ENCODE results near the gene FANCC. TPM values are rescaled to one million over a fixed set of nuclear protein-coding genes. Genes with fewer than 3 reads are reported as not detected.

Gene FANCC
- total and polyA plus RNA-seq, 2 of the 4 experiments (the other 2 are of a cell fraction): 4.7 to 6.3 TPM

- Histone ChIP-seq H2BK120ac (ENCODE audit: low read depth, low read length) (peak overlapping the region; percentile 51; the same call in 1 of the 2 replicates), H4K91ac (ENCODE audit: insufficient read depth, low read depth, low read length) (peak overlapping the region; percentile 69; the same call in 1 of the 2 replicates), H3K36me3 (ENCODE audit: control insufficient read depth, insufficient read depth, low read length) (no peaks in the 10 kb centered on the region), H3K4me2 (ENCODE audit: low read depth, low read length) (peak overlapping the region; percentile 97), H3K14ac (replicated peaks; ENCODE audit: low read depth, low read length) (peak overlapping the region; percentile 50), H3K9me1 (ENCODE audit: insufficient read depth, low read length) (peaks cover 10% of the 10 kb centered on the region; the same call in 1 of the 2 replicates), H3K4me1 (ENCODE audit: control insufficient read depth, insufficient read depth, low read length) (peaks cover 4% of the 10 kb centered on the region), H2BK5ac (ENCODE audit: low read depth, low read length, poor library complexity, severe bottlenecking) (peak overlapping the region; percentile 57), H4K20me1 (ENCODE audit: insufficient read depth, low read length) (no peaks in the 10 kb centered on the region), H4K5ac (ENCODE audit: low read depth, low read length) (peak overlapping the region; percentile 86), H3K4ac (ENCODE audit: low read depth, low read length) (peak overlapping the region; percentile 77), H3K23ac (ENCODE audit: low read depth, low read length) (peak overlapping the region; percentile 95), H3K27ac (ENCODE audit: insufficient read depth, low read length) (peak overlapping the region; percentile 90; the same call in 1 of the 2 replicates), H2BK15ac (ENCODE audit: low read depth, low read length) (0 out of 3 replicates have a peak overlapping the region, but pooled peaks have one; percentile 42), H2AK9ac (replicated peaks; ENCODE audit: low read depth, low read length, poor library complexity) (peak overlapping the region; percentile 4), H2BK20ac (ENCODE audit: low read depth, low read length) (no peak overlapping the region; the same call in 1 of the 2 replicates), H3K9me3 (ENCODE audit: control insufficient read depth, insufficient read depth, low read length) (no peaks in the 10 kb centered on the region), H3K56ac (ENCODE audit: extremely low read depth, insufficient read depth, low read length) (peak overlapping the region; percentile 93), H4K8ac (ENCODE audit: low read depth in 2 of 2, low read length in 2 of 2) (peak overlapping the region; percentile 79 to 100), H3K9ac (ENCODE audit: low read depth, low read length) (peak overlapping the region; percentile 96), H2AK5ac (ENCODE audit: low read depth, low read length) (peak overlapping the region; percentile 41; the same call in 1 of the 2 replicates), H2AFZ (replicated peaks; ENCODE audit: low read length, poor library complexity) (no peak overlapping the region), H3K79me1 (ENCODE audit: low read depth in 1 of 2, low read length in 2 of 2) (peaks cover 13 to 36% of the 10 kb centered on the region in 2 experiments), H3K18ac (ENCODE audit: low read depth, low read length) (peak overlapping the region; percentile 70), H3K4me3 (ENCODE audit: insufficient read depth, low read depth, low read length) (peak overlapping the region; percentile 99), H3K27me3 (ENCODE audit: control insufficient read depth, insufficient read depth, low read length) (no peaks in the 10 kb centered on the region)
- intact Hi-C loops (cut with micrococcal nuclease): loop anchor here (2.0 to 5.0 kb wide), 4 partner anchors 147 to 901 kb away; partner anchors contain the start of gene ERCC6L2
- ATAC-seq (ENCODE audit: low read depth) (no peak), DNase-seq (no peak)
- 14% methylated on average over 1 of the region's 3 CpGs; no CpG with 5 or more reads in 1 of the 2 experiments for WGBS, 2 experiments (ENCODE audit: extremely low coverage in 2 of 2, insufficient read length in 1 of 2)
- dilution Hi-C loops (cut with HindIII; ENCODE audit: low sequenced_read_pairs, unreplicated experiment): no loop called here
- TF ChIP-seq BHLHE40 (IDR thresholded peaks at IDR 0.05; ENCODE audit: low read depth, low read length) (no peak), NFE2L2 (IDR thresholded peaks at IDR 0.05; ENCODE audit: low read depth, low read length) (no peak), MAZ (IDR thresholded peaks at IDR 0.05; ENCODE audit: borderline replicate concordance, low read depth, low read length) (no peak), RFX5 (IDR thresholded peaks at IDR 0.05; ENCODE audit: low read depth, low read length) (no peak), RAD21 (IDR thresholded peaks at IDR 0.05; ENCODE audit: low read length) (no peak), POLR2A (IDR thresholded peaks at IDR 0.05; ENCODE audit: low read depth, low read length) (no peak)
- BruUV-seq (replicated peaks): no TSS peak
- POLR2A ChIA-PET (ENCODE audit: unreplicated experiment): no interaction called here
- in situ Hi-C loops (cut with MboI; ENCODE audit: low sequenced_read_pairs): loop anchor here (10.0 kb wide), 1 partner anchor 199 kb away; the partner anchor contains the start of gene PTCH1
- CTCF ChIA-PET: no interaction called here
Observed at GRCh38 chr9:95316274-95316673, 1.2 kb downstream of the FANCC start.

All from IMR-90 (cell line).